ENCODE measurements around the gene JAK1. TPM values are rescaled to one million over a fixed set of nuclear protein-coding genes. Genes with fewer than 3 reads are reported as not detected.

Gene JAK1
- total and polyA plus RNA-seq, 10 of the 15 experiments (the other 5 are each of a cell fraction or from before 2014, with no cell fraction given): 9.6 to 45.5 (median 35.7) TPM

DNA sequence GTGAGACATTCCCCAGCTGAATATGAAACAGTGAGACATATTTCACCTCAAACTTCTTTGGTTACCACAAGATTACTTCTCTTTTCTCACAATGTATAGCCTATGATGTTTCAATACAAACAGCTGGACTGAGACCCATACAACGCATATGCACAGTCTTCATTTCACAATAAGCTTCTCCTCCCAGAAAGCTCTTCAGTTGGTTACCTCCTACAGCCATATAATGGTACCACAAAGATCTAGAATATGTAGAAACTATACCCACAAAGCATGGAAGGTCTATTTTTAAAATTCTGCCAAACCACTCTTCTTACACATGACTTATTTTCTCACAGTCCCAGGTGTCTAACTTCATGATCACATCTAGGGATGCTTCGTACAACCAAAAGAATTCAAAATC is 70.8 kb downstream of the JAK1 start (continued):
- TF ChIP-seq, protein P1, sequence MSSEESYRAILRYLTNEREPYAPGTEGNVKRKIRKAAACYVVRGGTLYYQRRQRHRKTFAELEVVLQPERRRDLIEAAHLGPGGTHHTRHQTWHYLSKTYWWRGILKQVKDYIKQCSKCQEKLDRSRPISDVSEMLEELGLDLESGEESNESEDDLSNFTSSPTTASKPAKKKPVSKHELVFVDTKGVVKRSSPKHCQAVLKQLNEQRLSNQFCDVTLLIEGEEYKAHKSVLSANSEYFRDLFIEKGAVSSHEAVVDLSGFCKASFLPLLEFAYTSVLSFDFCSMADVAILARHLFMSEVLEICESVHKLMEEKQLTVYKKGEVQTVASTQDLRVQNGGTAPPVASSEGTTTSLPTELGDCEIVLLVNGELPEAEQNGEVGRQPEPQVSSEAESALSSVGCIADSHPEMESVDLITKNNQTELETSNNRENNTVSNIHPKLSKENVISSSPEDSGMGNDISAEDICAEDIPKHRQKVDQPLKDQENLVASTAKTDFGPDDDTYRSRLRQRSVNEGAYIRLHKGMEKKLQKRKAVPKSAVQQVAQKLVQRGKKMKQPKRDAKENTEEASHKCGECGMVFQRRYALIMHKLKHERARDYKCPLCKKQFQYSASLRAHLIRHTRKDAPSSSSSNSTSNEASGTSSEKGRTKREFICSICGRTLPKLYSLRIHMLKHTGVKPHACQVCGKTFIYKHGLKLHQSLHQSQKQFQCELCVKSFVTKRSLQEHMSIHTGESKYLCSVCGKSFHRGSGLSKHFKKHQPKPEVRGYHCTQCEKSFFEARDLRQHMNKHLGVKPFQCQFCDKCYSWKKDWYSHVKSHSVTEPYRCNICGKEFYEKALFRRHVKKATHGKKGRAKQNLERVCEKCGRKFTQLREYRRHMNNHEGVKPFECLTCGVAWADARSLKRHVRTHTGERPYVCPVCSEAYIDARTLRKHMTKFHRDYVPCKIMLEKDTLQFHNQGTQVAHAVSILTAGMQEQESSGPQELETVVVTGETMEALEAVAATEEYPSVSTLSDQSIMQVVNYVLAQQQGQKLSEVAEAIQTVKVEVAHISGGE (CRISPR knock-in tag; IDR thresholded peaks at IDR 0.05): no peak
- peak; percentile 75 for TF ChIP-seq MEF2A (IDR thresholded peaks at IDR 0.05; ENCODE audit: insufficient read depth, low read depth, low read length)
- TF ChIP-seq RAD51 (IDR thresholded peaks at IDR 0.05): no peak

DNA sequence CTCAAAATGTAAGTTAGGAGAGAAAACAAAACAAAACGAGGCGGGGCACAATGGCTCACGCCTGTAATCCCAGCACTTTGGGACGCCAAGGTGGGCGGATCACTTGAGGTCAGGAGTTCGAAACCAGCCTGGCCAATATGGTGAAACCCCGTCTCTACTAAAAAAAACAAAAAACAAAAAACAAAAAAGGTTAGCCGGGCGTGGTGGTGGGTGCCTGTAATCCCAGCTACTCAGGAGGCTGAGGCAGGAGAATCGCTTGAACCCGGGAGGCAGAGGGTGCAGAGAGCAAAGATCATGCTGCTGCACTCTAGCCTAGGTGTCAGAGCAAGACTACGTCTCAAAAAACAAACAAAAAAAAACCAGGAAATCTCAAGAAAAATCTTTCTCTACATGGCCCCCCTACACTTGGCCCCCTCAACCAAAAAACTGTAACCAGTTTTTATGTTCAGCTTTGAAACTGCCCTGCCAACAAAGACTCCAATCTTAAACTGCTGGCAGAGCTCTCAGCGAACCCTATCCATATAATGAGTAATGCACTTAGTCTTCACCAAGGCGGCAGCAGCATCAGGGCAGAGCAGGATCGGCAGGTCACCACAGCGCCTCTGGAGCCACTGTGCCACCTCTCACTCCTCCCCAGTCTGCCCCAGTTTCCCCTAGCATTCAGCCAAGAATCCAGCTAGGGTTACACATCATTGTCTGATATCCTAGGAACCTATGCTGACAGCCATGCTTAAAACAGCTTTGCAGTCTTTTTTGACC is 71.7 kb downstream of the JAK1 start:
- H3K4me2 ChIP-seq (ENCODE audit: control insufficient read depth, insufficient read depth): peak overlapping the region; percentile 64
- RAD21 ChIA-PET (ENCODE audit: unreplicated experiment): interaction anchor here (0.7 to 1.2 kb wide), 2 partner anchors 12 to 66 kb away, joined by 3 to 4 read pairs; no protein-coding TSS in a partner anchor
- BruUV-seq (replicated peaks): no TSS peak
- H4K20me1 ChIP-seq (ENCODE audit: control insufficient read depth, insufficient read depth): no peaks in the 10 kb centered on the region
- no peaks in the 10 kb centered on the region for H3K9me3 ChIP-seq (replicated peaks; ENCODE audit: control insufficient read depth, insufficient read depth, low read length)
- in situ Hi-C loops (cut with MboI): loop anchor here (5.0 kb wide), 1 partner anchor 68 kb away; no protein-coding TSS in a partner anchor
- SMC1A ChIA-PET (ENCODE audit: uncharacterized antibody, unreplicated experiment): interaction anchor here (0.8 to 4.6 kb wide), 4 partner anchors 13 to 67 kb away, joined by 3 to 24 read pairs (median 10); no protein-coding TSS in a partner anchor
- no peak for FAIRE-seq
- H3K79me2 ChIP-seq (ENCODE audit: control insufficient read depth, insufficient read depth, low read length): peaks cover 33% of the 10 kb centered on the region
- no peak overlapping the region for H3K9ac ChIP-seq (ENCODE audit: control insufficient read depth, insufficient read depth, low read length)
- no peak for ATAC-seq
- no peaks in the 10 kb centered on the region for H3K27me3 ChIP-seq (replicated peaks in 1 of 2; ENCODE audit: control insufficient read depth in 2 of 2, insufficient read depth in 2 of 2, low read length in 1 of 2)
- no peaks in the 10 kb centered on the region for H3K36me3 ChIP-seq (ENCODE audit: control insufficient read depth in 2 of 2, insufficient read depth in 2 of 2, low read length in 1 of 2)
- H3K4me3 ChIP-seq: no peak overlapping the region
- TF ChIP-seq POLR2AphosphoS5 (IDR thresholded peaks at IDR 0.05; ENCODE audit: low read length): no peak
- no peak for TF ChIP-seq STAT1 (conservative IDR thresholded peaks at IDR 0.05)
- no peak for TF ChIP-seq NR2C1 (IDR thresholded peaks at IDR 0.05)
- TF ChIP-seq ATF7 (IDR thresholded peaks at IDR 0.05; ENCODE audit: low read depth): no peak
- no peak for TF ChIP-seq RUNX3 (IDR thresholded peaks at IDR 0.05; ENCODE audit: low read length)
- TF ChIP-seq FOXM1 (IDR thresholded peaks at IDR 0.05; ENCODE audit: low read depth, low read length): no peak
- TF ChIP-seq, protein P2, sequence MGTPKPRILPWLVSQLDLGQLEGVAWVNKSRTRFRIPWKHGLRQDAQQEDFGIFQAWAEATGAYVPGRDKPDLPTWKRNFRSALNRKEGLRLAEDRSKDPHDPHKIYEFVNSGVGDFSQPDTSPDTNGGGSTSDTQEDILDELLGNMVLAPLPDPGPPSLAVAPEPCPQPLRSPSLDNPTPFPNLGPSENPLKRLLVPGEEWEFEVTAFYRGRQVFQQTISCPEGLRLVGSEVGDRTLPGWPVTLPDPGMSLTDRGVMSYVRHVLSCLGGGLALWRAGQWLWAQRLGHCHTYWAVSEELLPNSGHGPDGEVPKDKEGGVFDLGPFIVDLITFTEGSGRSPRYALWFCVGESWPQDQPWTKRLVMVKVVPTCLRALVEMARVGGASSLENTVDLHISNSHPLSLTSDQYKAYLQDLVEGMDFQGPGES (IDR thresholded peaks at IDR 0.05): no peak
- TF ChIP-seq CBX5 (IDR thresholded peaks at IDR 0.05; ENCODE audit: low read depth): no peak
- TF ChIP-seq ZNF622 (IDR thresholded peaks at IDR 0.05): no peak
- 88% methylated on average over 16 of the region's 16 CpGs for WGBS (ENCODE audit: insufficient coverage, insufficient replicate concordance, low lambda C conversion rate, missing lambda C conversion rate)
- peak overlapping the region; percentile 38 for H3K27ac ChIP-seq (ENCODE audit: control insufficient read depth, insufficient read depth)
- no peak overlapping the region for H2AFZ ChIP-seq (ENCODE audit: control insufficient read depth, low read depth, low read length)
- POLR2A ChIA-PET: no interaction called here
- CTCF ChIA-PET: interaction anchor here (0.6 to 1.4 kb wide), 4 partner anchors 8 to 22 kb away, joined by 3 to 5 read pairs (median 3); no protein-coding TSS in a partner anchor
- H3K4me1 ChIP-seq (ENCODE audit: control insufficient read depth, insufficient read depth, low read length): peaks cover 60% of the 10 kb centered on the region
- intact Hi-C loops (cut with micrococcal nuclease; ENCODE audit: unreplicated experiment): loop anchor here (1.0 to 2.0 kb wide), 2 partner anchors 11 to 66 kb away; no protein-coding TSS in a partner anchor
- no peak for DNase-seq (ENCODE audit: low read depth, low spot score)
